A549 (cell line): ENCODE data around the gene PIK3CD. TPM values are rescaled to one million over a fixed set of nuclear protein-coding genes. Genes with fewer than 3 reads are reported as not detected.

Source experiments
- ATAC-seq, 2 experiments: fragments of 200-7000 bp in 1 of 2; fragments of >200 bp in 1 of 2; cut with Nextera tagmentation in 1 of 2; cut with Tn5 transposase in 1 of 2; 3 replicates each; pipeline versions ENCODE4 v1.8.0 to v1.9.1; 2018 to 2020; ENCODE audit warnings: mild to moderate bottlenecking in 1 of 2, moderate library complexity in 1 of 2
- CTCF ChIA-PET: fragments of 300-600 bp; sonication (Branson Sonifier 250); formaldehyde crosslinking; extraction: SDS; loops from one replicate; lab custom pipeline; 2021; ENCODE audit warnings: antibody characterized with exemption, inconsistent platforms; lab: Yijun Ruan, JAX
- POLR2A ChIA-PET: fragments of 350-600 bp; formaldehyde crosslinking; extraction: SDS; loops from one replicate; lab custom pipeline; 2021; ENCODE audit warnings: antibody characterized with exemption, inconsistent platforms; lab: Yijun Ruan, JAX
- DNase-seq, 2 experiments: peaks; one replicate each; pipeline versions ENCODE4 v3.0.0 to v3.0.0-alpha.2; 2011 to 2016; ENCODE audit warnings: low read depth in 1 of 2, low spot score in 1 of 2
- FAIRE-seq: peaks from 2 replicates; lab custom pipeline; 2011; peaks lifted over from hg19 to GRCh38; lab: Jason Lieb, UNC
- H3K27ac ChIP-seq, 2 experiments: fragments of >200 bp; sonication (Bioruptor Twin); formaldehyde crosslinking; 3 replicates each; pipeline ENCODE4 v1.5.1; 2016 to 2017
- H3K4me1 ChIP-seq: fragments of >200 bp; sonication (Bioruptor Twin); formaldehyde crosslinking; 3 replicates; pipeline ENCODE4 v1.6.1; 2016
- H3K4me2 ChIP-seq: fragments of >200 bp; sonication (Bioruptor Twin); formaldehyde crosslinking; 3 replicates; pipeline ENCODE4 v1.6.1; 2016
- H3K4me3 ChIP-seq: fragments of >200 bp; sonication (Bioruptor Twin); formaldehyde crosslinking; 3 replicates; pipeline ENCODE4 v1.5.1; 2016
- H3K9me3 ChIP-seq: fragments of >200 bp; sonication (Bioruptor Twin); formaldehyde crosslinking; 3 replicates; pipeline ENCODE4 v1.6.1; 2016
- BCL3 ChIP-seq: fragments of >200 bp; sonication (Bioruptor Twin); formaldehyde crosslinking; IDR thresholded peaks from 3 replicates; pipeline ENCODE4 v1.6.1; 2016
- CEBPB ChIP-seq, 2 experiments: fragments of >200 bp in 1 of 2; sonication (Bioruptor Twin) in 1 of 2; formaldehyde crosslinking in 1 of 2; IDR thresholded peaks; 2 replicates each; pipeline ENCODE4 v1.6.1; 2012 to 2016
- CHD2 ChIP-seq: fragments of 150-350 bp; IDR thresholded peaks from 2 replicates; pipeline ENCODE4 v1.6.1; 2014; ENCODE audit warnings: low read length; ENCODE audit not compliant: partially characterized antibody
- EHF ChIP-seq: fragments of 250-450 bp; sonication (Bioruptor Pico); IDR thresholded peaks from 2 replicates; pipeline ENCODE4 v1.5.0; 2020; ENCODE audit warnings: mild to moderate bottlenecking
- EHMT2 ChIP-seq: fragments of 200-600 bp; sonication (generic); IDR thresholded peaks from 2 replicates; pipeline ENCODE4 v1.6.1; 2016; ENCODE audit warnings: antibody characterized with exemption, low read depth, mild to moderate bottlenecking, moderate library complexity
- ESRRA ChIP-seq: fragments of 150-350 bp; IDR thresholded peaks from 2 replicates; pipeline ENCODE4 v1.6.1; 2014; ENCODE audit warnings: mild to moderate bottlenecking, low read length, borderline replicate concordance
- JUNB ChIP-seq: fragments of >200 bp; sonication (Bioruptor Twin); formaldehyde crosslinking; IDR thresholded peaks from 2 replicates; pipeline ENCODE4 v1.6.1; 2016
- KDM1A ChIP-seq: fragments of 200-600 bp; sonication (generic); IDR thresholded peaks from 2 replicates; pipeline ENCODE4 v1.6.1; 2016; ENCODE audit warnings: low read depth, mild to moderate bottlenecking
- MAX ChIP-seq: IDR thresholded peaks from 2 replicates; pipeline ENCODE4 v1.6.1; 2012
- NR3C1 ChIP-seq: fragments of >200 bp; sonication (Bioruptor Twin); formaldehyde crosslinking; IDR thresholded peaks from 3 replicates; pipeline ENCODE4 v1.6.1; 2017
- PHF8 ChIP-seq: fragments of 200-600 bp; sonication (generic); IDR thresholded peaks from 2 replicates; pipeline ENCODE4 v1.6.1; 2016; ENCODE audit warnings: low read depth, mild to moderate bottlenecking, antibody characterized with exemption, moderate library complexity, borderline replicate concordance
- POLR2A ChIP-seq: IDR thresholded peaks from 2 replicates; pipeline ENCODE4 v1.6.1; 2012; ENCODE audit warnings: mild to moderate bottlenecking, low read length
- RAD21 ChIP-seq, 2 experiments: fragments of >200 bp in 1 of 2; sonication (Bioruptor Twin) in 1 of 2; formaldehyde crosslinking in 1 of 2; IDR thresholded peaks in 1 of 2; conservative IDR thresholded peaks in 1 of 2; 2 replicates in 1 of 2; 3 replicates in 1 of 2; pipeline ENCODE4 v1.6.1; 2012 to 2018; ENCODE audit warnings: inconsistent platforms in 1 of 2
- REST ChIP-seq: fragments of 200-600 bp; sonication (generic); IDR thresholded peaks from 2 replicates; pipeline ENCODE4 v1.6.1; 2016; ENCODE audit warnings: antibody characterized with exemption, mild to moderate bottlenecking, moderate library complexity
- SMC3 ChIP-seq: fragments of >200 bp; sonication (Bioruptor Twin); formaldehyde crosslinking; IDR thresholded peaks from 3 replicates; pipeline ENCODE4 v1.6.1; 2018; ENCODE audit warnings: inconsistent platforms
- ZFP36 ChIP-seq: fragments of 450-650 bp; IDR thresholded peaks from 2 replicates; pipeline ENCODE4 v1.6.1; 2014; ENCODE audit warnings: borderline replicate concordance; ENCODE audit not compliant: partially characterized antibody
- ZNF302 ChIP-seq: fragments of 250-450 bp; sonication (Bioruptor Pico); IDR thresholded peaks from 2 replicates; pipeline ENCODE4 v1.9.0; 2021; ENCODE audit warnings: inconsistent platforms, mild to moderate bottlenecking, moderate library complexity
- WGBS: methylation state at CpG from one replicate; pipeline ENCODE4 v1.1.6; 2017; ENCODE audit errors: missing lambda C conversion rate; 5-methylcytosine and 5-hydroxymethylcytosine counted together
- polyA plus RNA-seq, 4 experiments: library from polyadenylated mRNA; depleted of rRNA in 3 of 4; stranded (reverse); fragments of >200 nt; fragmentation: RNase III in 1 of 4; extraction: RNeasy Plus Mini Kit Qiagen cat#74134 plus additional on column Dnase treatment in 1 of 4; gene quantifications; 2 replicates in 3 of 4; 3 replicates in 1 of 4; pipeline ENCODE4 v1.2.3, GENCODE V29; 2011 to 2017

PIK3CD gene
- polyA plus RNA-seq, 2 of the 4 experiments (the other 2 are of a cell fraction) = 2.4 to 3.5 TPM

- ChIA-PET POLR2A (no interaction called here), CTCF (interaction anchor here (1.0 to 3.5 kb wide), 7 partner anchors 11 to 171 kb away, joined by 3 to 15 read pairs (median 8); no protein-coding TSS in a partner anchor)
- Histone ChIP-seq H3K4me2 (no peak overlapping the region), H3K9me3 (no peaks in the 10 kb centered on the region), H3K27ac (no peak overlapping the region), H3K4me3 (no peak overlapping the region), H3K4me1 (peaks cover 19% of the 10 kb centered on the region)
- no peak for ATAC-seq
- WGBS = 89% methylated on average over 5 of the region's 5 CpGs
- TF ChIP-seq EHF (CRISPR knock-in tag) (no peak), PHF8 (no peak), ESRRA (no peak), SMC3 (no peak), MAX (no peak), REST (no peak), RAD21 (conservative IDR thresholded peaks at IDR 0.05 in 1 of 2, IDR thresholded peaks at IDR 0.05 in 1 of 2) (no peak), EHMT2 (no peak), ZNF302 (CRISPR knock-in tag) (no peak), ZFP36 (no peak), CHD2 (no peak)
- FAIRE-seq = no peak
- no peak for DNase-seq
These were observed 51.6 kb downstream of the PIK3CD start for GRCh38 chr1:9703165-9703509.

- Histone ChIP-seq H3K4me2 (no peak overlapping the region), H3K9me3 (no peaks in the 10 kb centered on the region), H3K4me1 (peaks cover 19% of the 10 kb centered on the region), H3K27ac (no peak overlapping the region), H3K4me3 (no peak overlapping the region)
- POLR2A ChIA-PET = interaction anchor here (0.6 kb wide), 1 partner anchor 295 kb away, joined by 3 read pairs; no protein-coding TSS in a partner anchor
- 89% methylated on average over 3 of the region's 3 CpGs for WGBS
- DNase-seq (no peak), ATAC-seq (no peak), FAIRE-seq (no peak)
- CTCF ChIA-PET = interaction anchor here (1.4 to 3.5 kb wide), 5 partner anchors 12 to 76 kb away, joined by 3 to 15 read pairs (median 11); no protein-coding TSS in a partner anchor
- TF ChIP-seq KDM1A (no peak), BCL3 (no peak), NR3C1 (no peak), JUNB (no peak), MAX (no peak), RAD21 (conservative IDR thresholded peaks at IDR 0.05 in 1 of 2, IDR thresholded peaks at IDR 0.05 in 1 of 2) (no peak)
These were observed 52.1 kb downstream of the PIK3CD start for GRCh38 chr1:9703681-9704080.

- 88% methylated on average over 8 of the region's 8 CpGs for WGBS
- peaks cover 7% of the 10 kb centered on the region for H3K4me1 ChIP-seq
- POLR2A ChIA-PET = interaction anchor here (0.7 kb wide), 1 partner anchor 142 kb away, joined by 5 read pairs; no protein-coding TSS in a partner anchor
- FAIRE-seq = no peak
- TF ChIP-seq CEBPB (IDR thresholded peaks at IDR 0.05) (peak in 1 of 2 experiments; percentile 14; a peak in 1 of 4 replicates), POLR2A (no peak)
- TF ChIP-seq, all 56 proteins: peak for 1
- no peaks in the 10 kb centered on the region for H3K9me3 ChIP-seq
- no peak for ATAC-seq
- CTCF ChIA-PET = interaction anchor here (3.5 kb wide), 1 partner anchor 16 kb away, joined by 12 read pairs; no protein-coding TSS in a partner anchor
- H3K4me2 ChIP-seq = no peak overlapping the region
- no peak overlapping the region for H3K4me3 ChIP-seq
- no peak for DNase-seq
- no peak overlapping the region for H3K27ac ChIP-seq
These were observed 54.0 kb downstream of the PIK3CD start for GRCh38 chr1:9705337-9706093.
